HepG2 (cell line): ENCODE results near the gene FOXA3. TPM values are rescaled to one million over a fixed set of nuclear protein-coding genes. Genes with fewer than 3 reads are reported as not detected.

Source experiments
- ATAC-seq: fragments of 200-7000 bp; cut with Tn5 transposase; 3 replicates; pipeline ENCODE4 v1.9.1; 2020; ENCODE audit warnings: mild to moderate bottlenecking, moderate library complexity
- BruUV-seq: library from RNA; stranded (reverse); fragments of 400-500 nt; replicated peaks from 2 replicates; lab custom pipeline; 2021; lab: Mats Ljungman, UMichigan
- CTCF ChIA-PET: fragments of 300-600 bp; formaldehyde crosslinking; extraction: SDS; loops from one replicate; lab custom pipeline; 2021; ENCODE audit warnings: low total read pairs, inconsistent platforms, low intra/inter-chr PET ratio; lab: Yijun Ruan, JAX
- POLR2A ChIA-PET: fragments of 350-600 bp; sonication (Branson Sonifier 250); formaldehyde crosslinking; loops from one replicate; lab custom pipeline; 2020; ENCODE audit warnings: antibody characterized with exemption, inconsistent platforms; lab: Yijun Ruan, JAX
- DNase-seq: peaks from one replicate; pipeline ENCODE4 v3.0.0-alpha.2; 2015; ENCODE audit warnings: low spot score
- FAIRE-seq: peaks from 3 replicates; lab custom pipeline; 2011; peaks lifted over from hg19 to GRCh38; lab: Jason Lieb, UNC
- H2AFZ ChIP-seq: one replicate; pipeline ENCODE4 v1.6.1; 2011; ENCODE audit warnings: low read length, inconsistent platforms
- H3K27ac ChIP-seq: fragments of 300-600 bp; 3 replicates; pipeline ENCODE4 v1.8.0; 2011; ENCODE audit warnings: mixed run types, mild to moderate bottlenecking, mixed read lengths, low read length, inconsistent platforms; ENCODE audit not compliant: insufficient read depth; ENCODE audit errors: extremely low read length
- H3K27me3 ChIP-seq, 2 experiments: fragments of 200-600 bp in 1 of 2; 2 replicates in 1 of 2; 3 replicates in 1 of 2; pipeline versions ENCODE4 v1.6.0 to v1.8.0; 2011; ENCODE audit warnings: low read length in 2 of 2, mild to moderate bottlenecking in 2 of 2, moderate library complexity in 2 of 2, inconsistent platforms in 1 of 2; ENCODE audit not compliant: insufficient read depth in 2 of 2, control insufficient read depth in 1 of 2
- H3K36me3 ChIP-seq, 2 experiments: fragments of 200-600 bp in 1 of 2; replicated peaks in 1 of 2; 2 replicates in 1 of 2; 3 replicates in 1 of 2; pipeline versions ENCODE4 v1.5.1 to v1.8.0; 2011; ENCODE audit warnings: low read length in 2 of 2, inconsistent platforms in 1 of 2; ENCODE audit not compliant: insufficient read depth in 2 of 2, control insufficient read depth in 1 of 2
- H3K4me1 ChIP-seq: 2 replicates; pipeline ENCODE4 v1.5.1; 2012; ENCODE audit warnings: low read length, inconsistent platforms; ENCODE audit not compliant: insufficient read depth
- H3K4me2 ChIP-seq: 2 replicates; pipeline ENCODE4 v1.6.0; 2011; ENCODE audit warnings: low read depth, low read length, inconsistent platforms
- H3K4me3 ChIP-seq, 3 experiments: fragments of 200-600 bp in 1 of 3; sonication (generic), shearing (Covaris generic) in 1 of 3; replicated peaks in 1 of 3; 2 replicates each; pipeline ENCODE4 v1.5.1; 2011 to 2016; ENCODE audit warnings: low read length in 3 of 3, inconsistent platforms in 2 of 3, low read depth in 2 of 3, mild to moderate bottlenecking in 2 of 3, control low read depth in 1 of 3, mixed read lengths in 1 of 3; ENCODE audit not compliant: insufficient read depth in 1 of 3
- H3K79me2 ChIP-seq: one replicate; pipeline ENCODE4 v1.6.1; 2011; ENCODE audit warnings: low read length, inconsistent platforms; ENCODE audit not compliant: insufficient read depth
- H3K9ac ChIP-seq: 2 replicates; pipeline ENCODE4 v1.6.0; 2011; ENCODE audit warnings: mild to moderate bottlenecking, low read depth, low read length, inconsistent platforms; ENCODE audit not compliant: insufficient read depth
- H3K9me3 ChIP-seq: 2 replicates; pipeline ENCODE4 v1.5.1; 2012; ENCODE audit warnings: mild to moderate bottlenecking, low read length
- H4K20me1 ChIP-seq: 2 replicates; pipeline ENCODE4 v1.6.0; 2011; ENCODE audit warnings: inconsistent platforms, mild to moderate bottlenecking, low read length, moderate library complexity; ENCODE audit not compliant: insufficient read depth
- DNMT3B ChIP-seq: conservative IDR thresholded peaks from 2 replicates; pipeline ENCODE4 v1.6.1; 2016; ENCODE audit warnings: missing biosample characterization, control low read depth
- MLXIP ChIP-seq: sonication (generic); formaldehyde crosslinking; IDR thresholded peaks from 2 replicates; pipeline ENCODE4 v1.9.0; 2021; ENCODE audit warnings: missing genetic modification reagents, borderline replicate concordance
- NRL ChIP-seq: sonication (generic); formaldehyde crosslinking; IDR thresholded peaks from 2 replicates; pipeline ENCODE4 v1.5.0; 2020; ENCODE audit warnings: missing genetic modification reagents, mild to moderate bottlenecking, moderate library complexity, borderline replicate concordance
- RFX5 ChIP-seq: IDR thresholded peaks from 2 replicates; pipeline ENCODE4 v1.6.1; 2011; ENCODE audit warnings: low read depth, low read length, improper control_type of control experiment
- SIX4 ChIP-seq: sonication (generic); formaldehyde crosslinking; IDR thresholded peaks from 2 replicates; pipeline ENCODE4 v1.4.0; 2020; ENCODE audit warnings: missing genetic modification reagents
- ZNF121 ChIP-seq: sonication (generic); formaldehyde crosslinking; IDR thresholded peaks from 2 replicates; pipeline ENCODE4 v1.5.0; 2020; ENCODE audit warnings: mild to moderate bottlenecking, missing genetic modification reagents
- ZNF460 ChIP-seq: sonication (generic); formaldehyde crosslinking; IDR thresholded peaks from 2 replicates; pipeline ENCODE4 v1.5.1; 2020; ENCODE audit warnings: missing genetic modification reagents, mild to moderate bottlenecking, borderline replicate concordance
- ZNF629 ChIP-seq: sonication (generic); formaldehyde crosslinking; conservative IDR thresholded peaks from 2 replicates; pipeline ENCODE4 v1.5.0; 2020; ENCODE audit warnings: missing genetic modification reagents
- WGBS: methylation state at CpG from one replicate; pipeline ENCODE4 v1.1.6; 2017; ENCODE audit warnings: low lambda C conversion rate; 5-methylcytosine and 5-hydroxymethylcytosine counted together
- in situ Hi-C: cut with HindIII; loops from 2 replicates; pipeline ENCODE4 v1.10.0; 2017; ENCODE audit warnings: low pct_unique_long_range_greater_than_20kb; ENCODE audit not compliant: extremely low pct_ligation_motif_present
- intact Hi-C: fragments of 100-400 bp; cut with micrococcal nuclease; formaldehyde crosslinking; loops from one replicate; pipeline ENCODE4 v1.10.0; 2022; ENCODE audit not compliant: unreplicated experiment
- polyA plus RNA-seq, 8 experiments: library from polyadenylated mRNA; depleted of rRNA in 3 of 8; stranded (reverse) in 7 of 8; unstranded in 1 of 8; fragments of >200 nt; fragmentation: Illumina TruSeq in 4 of 8; extraction: Trizol in 4 of 8; gene quantifications; 2 replicates each; pipeline versions ENCODE4 v1.2.1 to v1.2.3, GENCODE V29; 2011 to 2016; ENCODE audit warnings: low read depth in 4 of 8, missing spikeins in 1 of 8, mixed read lengths in 1 of 8; ENCODE audit not compliant: insufficient read depth in 1 of 8
- total RNA-seq, 5 experiments: library from RNA; depleted of rRNA; stranded (reverse); fragments of >200 nt; fragmentation: Illumina TruSeq; extraction: Trizol; gene quantifications; 2 replicates each; pipeline ENCODE4 v1.2.3, GENCODE V29; 2016; ENCODE audit warnings: low read depth in 1 of 5
- TF ChIP-seq, protein P1 (sequence below): sonication (generic); formaldehyde crosslinking; IDR thresholded peaks from 2 replicates; pipeline ENCODE4 v1.8.1; 2022; ENCODE audit warnings: low read depth, mild to moderate bottlenecking, missing genetic modification reagents

Gene FOXA3
- total and polyA plus RNA-seq, 2 of the 13 experiments (the other 11 are each of a cell fraction or from before 2014, with no cell fraction given), result 29.8 to 47.6 TPM

DNA sequence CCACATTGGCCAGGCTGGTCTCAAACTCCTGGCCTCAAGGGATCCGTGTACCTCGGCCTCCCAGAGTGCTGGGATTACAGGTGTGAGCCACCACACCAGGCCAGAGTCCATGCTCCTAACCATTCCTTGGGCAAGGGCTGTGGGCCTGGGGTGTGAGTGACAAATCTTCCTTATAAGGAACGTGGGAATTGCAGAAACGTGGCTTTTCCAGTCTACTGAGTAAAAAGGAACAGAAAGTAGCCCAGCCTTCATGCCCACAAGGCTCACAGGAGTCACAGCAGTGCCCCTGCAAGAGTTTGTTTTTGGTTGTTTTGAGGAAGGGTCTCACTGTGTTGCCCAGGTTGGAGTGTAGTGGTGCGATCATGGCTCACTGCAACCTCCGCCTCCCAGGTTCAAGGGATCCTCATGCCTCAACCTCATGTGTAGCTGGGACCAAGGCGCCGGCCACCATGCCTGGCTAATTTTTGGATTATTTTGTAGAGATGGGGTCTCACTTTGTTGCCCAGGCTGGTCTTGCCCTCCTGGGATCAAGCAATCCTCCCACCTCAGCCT lies 33.2 kb downstream of the FOXA3 start:
- Histone ChIP-seq H3K27ac (peak overlapping the region; percentile 12), H3K4me2 (no peak overlapping the region), H3K27me3 (no peaks in the 10 kb centered on the region), H3K36me3 (peaks cover 1 to 13% of the 10 kb centered on the region in 2 experiments; a peak in 3 of 5 replicates), H4K20me1 (no peaks in the 10 kb centered on the region), H3K79me2 (peaks cover 20% of the 10 kb centered on the region), H3K4me1 (peaks cover 52% of the 10 kb centered on the region), H3K4me3 (no peak overlapping the region), H2AFZ (no peak overlapping the region), H3K9me3 (no peaks in the 10 kb centered on the region), H3K9ac (no peak overlapping the region)
- in situ Hi-C loops (no loop called here), intact Hi-C loops (no loop called here)
- ChIA-PET CTCF (no interaction called here), POLR2A (no interaction called here)
- no peak for FAIRE-seq
- no peak for ATAC-seq
- peak; percentile 78 for TF ChIP-seq ZNF460
- TF ChIP-seq, protein P1, sequence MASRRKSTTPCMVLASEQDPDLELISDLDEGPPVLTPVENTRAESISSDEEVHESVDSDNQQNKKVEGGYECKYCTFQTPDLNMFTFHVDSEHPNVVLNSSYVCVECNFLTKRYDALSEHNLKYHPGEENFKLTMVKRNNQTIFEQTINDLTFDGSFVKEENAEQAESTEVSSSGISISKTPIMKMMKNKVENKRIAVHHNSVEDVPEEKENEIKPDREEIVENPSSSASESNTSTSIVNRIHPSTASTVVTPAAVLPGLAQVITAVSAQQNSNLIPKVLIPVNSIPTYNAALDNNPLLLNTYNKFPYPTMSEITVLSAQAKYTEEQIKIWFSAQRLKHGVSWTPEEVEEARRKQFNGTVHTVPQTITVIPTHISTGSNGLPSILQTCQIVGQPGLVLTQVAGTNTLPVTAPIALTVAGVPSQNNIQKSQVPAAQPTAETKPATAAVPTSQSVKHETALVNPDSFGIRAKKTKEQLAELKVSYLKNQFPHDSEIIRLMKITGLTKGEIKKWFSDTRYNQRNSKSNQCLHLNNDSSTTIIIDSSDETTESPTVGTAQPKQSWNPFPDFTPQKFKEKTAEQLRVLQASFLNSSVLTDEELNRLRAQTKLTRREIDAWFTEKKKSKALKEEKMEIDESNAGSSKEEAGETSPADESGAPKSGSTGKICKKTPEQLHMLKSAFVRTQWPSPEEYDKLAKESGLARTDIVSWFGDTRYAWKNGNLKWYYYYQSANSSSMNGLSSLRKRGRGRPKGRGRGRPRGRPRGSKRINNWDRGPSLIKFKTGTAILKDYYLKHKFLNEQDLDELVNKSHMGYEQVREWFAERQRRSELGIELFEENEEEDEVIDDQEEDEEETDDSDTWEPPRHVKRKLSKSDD (CRISPR knock-in tag), result no peak
- peak; percentile 89 for TF ChIP-seq ZNF121 (CRISPR knock-in tag)
- no peak for TF ChIP-seq NRL (CRISPR knock-in tag)
- TF ChIP-seq RFX5, result no peak
- DNase-seq, result no peak
- WGBS, result 86% methylated on average over 8 of the region's 8 CpGs
- BruUV-seq, result no TSS peak

GRCh38 chr19:45899253-45899652 lies 35.1 kb downstream of the FOXA3 start:
- no peak for DNase-seq
- in situ Hi-C loops, result no loop called here
- no peak for TF ChIP-seq SIX4
- no peak for TF ChIP-seq MLXIP (CRISPR knock-in tag)
- peak; percentile 89 for TF ChIP-seq ZNF629 (CRISPR knock-in tag)
- TF ChIP-seq, protein P1 (CRISPR knock-in tag), result no peak
- no peak for TF ChIP-seq DNMT3B (CRISPR knock-in tag)

More at GRCh38 chr19:45899253-45899652, 35.1 kb downstream of the FOXA3 start:
- Histone ChIP-seq H4K20me1 (no peaks in the 10 kb centered on the region), H2AFZ (no peak overlapping the region), H3K36me3 (peaks cover 1 to 13% of the 10 kb centered on the region in 2 experiments; a peak in 3 of 5 replicates), H3K9ac (no peak overlapping the region), H3K79me2 (peaks cover 20% of the 10 kb centered on the region), H3K27ac (no peak overlapping the region), H3K9me3 (no peaks in the 10 kb centered on the region), H3K27me3 (no peaks in the 10 kb centered on the region), H3K4me2 (no peak overlapping the region), H3K4me1 (peaks cover 60% of the 10 kb centered on the region), H3K4me3 (no peak overlapping the region)
- FAIRE-seq (no peak), ATAC-seq (no peak)
- WGBS, result over 99% methylated on average over 7 of the region's 7 CpGs
- ChIA-PET CTCF (no interaction called here), POLR2A (no interaction called here)
- intact Hi-C loops, result no loop called here
- BruUV-seq, result no TSS peak
